ENCODE results near the gene PROCR.
"Not testable (repeated sequence)": the region's sequence is repeated elsewhere in the genome, so short reads cannot be mapped to it uniquely, and the experiment has no call there.

The PROCR gene

GRCh38 chr20:35193031-35193791 is 21.3 kb downstream of the PROCR start:
- DNase-seq = not testable (repeated sequence)

- no peak for DNase-seq
Measured at GRCh38 chr20:35196313-35196712, 24.4 kb downstream of the PROCR start.

GRCh38 chr20:35199740-35200139 is 27.9 kb downstream of the PROCR start:
- DNase-seq = no peak

DNA sequence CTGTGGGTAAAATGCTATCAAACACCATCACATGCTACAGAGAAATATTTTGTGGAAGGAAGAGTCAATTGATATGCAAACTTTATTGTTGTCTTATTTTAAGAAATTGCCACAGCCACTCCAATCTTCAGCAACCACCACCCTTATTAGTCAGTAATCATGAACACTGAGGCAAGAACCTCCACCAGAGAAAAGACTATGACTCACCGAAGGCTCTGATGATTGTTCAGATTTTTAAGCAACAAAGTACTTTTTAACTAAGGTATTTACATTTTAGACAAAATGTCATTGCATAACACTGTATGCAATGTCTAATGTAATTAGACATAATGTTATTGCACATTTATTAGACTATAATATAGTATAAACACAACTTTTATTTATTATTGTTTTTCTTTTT is 28.4 kb downstream of the PROCR start:
- no peak for DNase-seq

- not testable (repeated sequence) for DNase-seq
Measured at GRCh38 chr20:35201467-35201866, 29.6 kb downstream of the PROCR start.

- DNase-seq = no peak
Measured at GRCh38 chr20:35206802-35207201, 34.9 kb downstream of the PROCR start.

DNA sequence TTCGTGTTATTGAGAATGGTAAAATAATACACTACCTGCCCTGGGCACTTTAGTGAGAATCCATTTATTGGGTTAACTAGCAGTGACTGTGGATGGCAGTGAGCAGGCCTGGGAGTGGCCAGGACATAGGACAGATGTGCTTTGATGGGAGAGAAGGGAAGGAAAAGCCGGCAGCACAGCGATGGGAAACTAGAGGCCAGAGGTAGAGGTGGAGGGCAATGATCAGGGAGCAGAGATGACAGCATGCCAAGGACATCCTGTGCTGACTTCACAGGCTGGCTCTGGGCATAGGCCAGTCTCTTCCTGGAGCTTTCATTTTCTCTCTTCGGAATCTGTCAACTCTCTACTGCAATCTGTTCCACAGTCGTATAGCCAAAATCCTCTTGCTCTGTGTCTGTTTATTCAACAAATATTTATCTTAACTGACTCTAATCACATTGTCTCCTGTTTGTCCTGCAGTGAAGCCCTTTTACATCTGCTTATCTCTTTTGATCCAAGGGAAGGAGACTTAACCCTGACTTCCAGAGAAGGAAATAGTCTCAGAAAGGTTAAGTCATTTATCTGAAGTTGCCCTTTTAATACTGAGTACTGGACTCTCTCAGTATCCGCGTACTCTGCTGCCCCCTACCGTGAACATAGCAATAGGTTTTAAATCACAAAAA is 36.2 kb downstream of the PROCR start:
- DNase-seq = peak; percentile 68

GRCh38 chr20:35215066-35215956 is 43.4 kb downstream of the PROCR start:
- no peak for DNase-seq

- DNase-seq = no peak
Measured at GRCh38 chr20:35216541-35216940, 44.7 kb downstream of the PROCR start.

GRCh38 chr20:35223941-35224340 is 52.1 kb downstream of the PROCR start:
- no peak for DNase-seq

DNA sequence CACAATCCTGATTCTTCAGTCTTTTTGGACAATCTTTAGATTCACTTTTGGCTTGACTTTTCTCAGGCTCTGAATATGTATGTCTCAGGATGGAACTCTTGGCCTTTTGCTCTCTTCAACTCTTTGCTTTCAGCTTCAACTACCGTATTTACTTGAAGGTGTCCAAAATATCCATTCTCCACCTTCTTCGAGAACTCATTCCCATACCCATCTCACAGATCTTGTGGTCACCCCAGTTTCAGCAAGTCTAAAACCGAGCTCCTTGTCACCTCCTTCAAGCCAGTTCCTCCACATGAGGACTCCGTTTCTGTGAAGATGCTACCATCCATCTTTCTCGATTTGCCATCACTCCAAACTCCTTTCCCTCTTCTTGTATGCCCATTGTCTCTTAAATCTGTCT is 52.7 kb downstream of the PROCR start:
- no peak for DNase-seq

GRCh38 chr20:35225319-35226125 is 53.6 kb downstream of the PROCR start:
- DNase-seq = no peak

- no peak for DNase-seq
Measured at GRCh38 chr20:35226126-35226883, 54.4 kb downstream of the PROCR start, which contains the start of gene MMP24. Gene MMP24, plus strand, starts transcription at chr20:35226690. Its CDS starts 49 bp downstream, at chr20:35226739.
